GM12872 (cell line): Measurements from ENCODE around the gene GPR142.

Source experiments
- TF ChIP-seq, protein P1 (sequence below): IDR thresholded peaks from 3 replicates; pipeline ENCODE4 v1.5.1; 2011; ENCODE audit warnings: low read depth, mild to moderate bottlenecking, low read length, moderate library complexity; ENCODE audit not compliant: insufficient read depth

Gene GPR142

GRCh38 chr17:74414510-74414909 is 47.2 kb downstream of the GPR142 start:
- TF ChIP-seq, protein P1, sequence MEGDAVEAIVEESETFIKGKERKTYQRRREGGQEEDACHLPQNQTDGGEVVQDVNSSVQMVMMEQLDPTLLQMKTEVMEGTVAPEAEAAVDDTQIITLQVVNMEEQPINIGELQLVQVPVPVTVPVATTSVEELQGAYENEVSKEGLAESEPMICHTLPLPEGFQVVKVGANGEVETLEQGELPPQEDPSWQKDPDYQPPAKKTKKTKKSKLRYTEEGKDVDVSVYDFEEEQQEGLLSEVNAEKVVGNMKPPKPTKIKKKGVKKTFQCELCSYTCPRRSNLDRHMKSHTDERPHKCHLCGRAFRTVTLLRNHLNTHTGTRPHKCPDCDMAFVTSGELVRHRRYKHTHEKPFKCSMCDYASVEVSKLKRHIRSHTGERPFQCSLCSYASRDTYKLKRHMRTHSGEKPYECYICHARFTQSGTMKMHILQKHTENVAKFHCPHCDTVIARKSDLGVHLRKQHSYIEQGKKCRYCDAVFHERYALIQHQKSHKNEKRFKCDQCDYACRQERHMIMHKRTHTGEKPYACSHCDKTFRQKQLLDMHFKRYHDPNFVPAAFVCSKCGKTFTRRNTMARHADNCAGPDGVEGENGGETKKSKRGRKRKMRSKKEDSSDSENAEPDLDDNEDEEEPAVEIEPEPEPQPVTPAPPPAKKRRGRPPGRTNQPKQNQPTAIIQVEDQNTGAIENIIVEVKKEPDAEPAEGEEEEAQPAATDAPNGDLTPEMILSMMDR, result no peak

DNA sequence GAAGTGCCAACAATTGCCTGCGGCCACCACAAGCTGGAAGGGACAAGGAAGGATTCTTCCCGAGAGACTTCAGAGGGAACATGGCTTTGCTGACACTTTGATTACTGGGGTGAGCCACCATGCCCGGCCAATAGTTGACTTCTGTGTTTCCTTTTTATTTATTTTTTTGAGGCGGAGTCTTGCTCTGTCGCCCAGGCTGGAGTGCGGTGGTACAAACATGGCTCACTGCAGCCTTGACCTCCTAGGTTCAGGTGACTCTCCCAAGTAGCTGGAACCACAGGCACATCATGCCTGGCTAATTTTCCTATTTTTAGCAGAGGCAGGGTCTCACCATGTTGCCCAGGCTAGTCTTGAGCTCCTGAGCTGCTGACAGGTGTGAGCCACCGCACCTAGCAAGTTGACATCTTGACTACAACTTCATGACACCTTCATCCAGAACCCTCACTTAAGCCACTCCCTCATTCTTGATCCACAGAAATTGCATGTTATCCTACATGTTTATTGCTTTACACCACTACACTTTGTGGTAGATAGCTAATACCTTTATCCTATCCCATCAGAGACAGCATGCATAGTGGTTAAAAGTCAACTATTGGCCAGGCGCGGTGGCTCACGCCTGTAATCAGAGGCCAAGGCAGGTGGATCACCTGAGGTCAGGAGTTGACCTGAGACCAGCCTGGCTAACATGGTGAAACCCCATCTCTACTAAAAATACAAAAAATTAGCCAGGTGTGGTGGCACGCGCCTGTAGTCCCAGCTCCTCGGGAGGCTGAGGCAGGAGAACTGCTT is 48.5 kb downstream of the GPR142 start:
- TF ChIP-seq, protein P1, result no peak

DNA sequence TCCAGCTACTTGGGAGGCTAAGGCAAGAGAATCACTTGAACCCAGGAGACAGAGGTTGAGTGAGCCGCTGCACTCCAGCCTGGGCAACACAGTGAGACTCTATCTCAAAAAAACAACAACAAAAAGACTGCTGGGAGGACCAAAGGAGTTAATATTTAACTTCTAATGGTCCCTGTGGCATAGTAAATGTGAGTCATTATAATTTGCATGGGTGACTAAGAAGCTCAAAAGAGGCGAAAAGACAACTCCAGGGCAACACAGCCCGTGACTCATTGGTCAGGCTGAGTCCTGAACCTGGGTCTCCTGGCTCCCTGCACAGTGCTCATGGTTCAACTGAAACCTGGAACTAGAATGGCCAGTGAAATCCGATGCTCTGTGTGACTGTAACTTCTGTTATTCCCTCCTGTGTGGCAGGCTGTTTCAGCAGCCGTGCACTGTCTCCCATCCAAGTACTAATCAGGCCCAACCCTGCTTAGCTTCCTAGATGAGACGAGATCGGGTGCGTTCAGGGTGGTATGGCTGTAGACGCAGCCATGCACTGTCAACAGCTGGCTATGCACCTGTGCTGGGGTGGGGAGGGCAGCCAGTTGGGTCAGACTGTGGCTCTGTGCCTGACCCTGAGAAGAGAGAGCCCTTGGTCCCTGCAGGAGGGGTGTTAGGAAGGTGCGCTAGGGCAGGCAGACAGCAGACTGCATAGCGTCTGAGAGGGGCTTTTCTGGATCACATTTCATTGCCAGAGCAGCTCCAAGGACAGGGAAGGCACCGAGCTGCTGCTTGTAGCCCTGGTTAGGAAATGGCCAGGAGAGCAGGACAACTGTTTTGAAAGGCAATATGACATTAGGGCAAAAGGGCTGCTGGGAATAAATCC is 50.1 kb downstream of the GPR142 start:
- TF ChIP-seq, protein P1, result no peak

DNA sequence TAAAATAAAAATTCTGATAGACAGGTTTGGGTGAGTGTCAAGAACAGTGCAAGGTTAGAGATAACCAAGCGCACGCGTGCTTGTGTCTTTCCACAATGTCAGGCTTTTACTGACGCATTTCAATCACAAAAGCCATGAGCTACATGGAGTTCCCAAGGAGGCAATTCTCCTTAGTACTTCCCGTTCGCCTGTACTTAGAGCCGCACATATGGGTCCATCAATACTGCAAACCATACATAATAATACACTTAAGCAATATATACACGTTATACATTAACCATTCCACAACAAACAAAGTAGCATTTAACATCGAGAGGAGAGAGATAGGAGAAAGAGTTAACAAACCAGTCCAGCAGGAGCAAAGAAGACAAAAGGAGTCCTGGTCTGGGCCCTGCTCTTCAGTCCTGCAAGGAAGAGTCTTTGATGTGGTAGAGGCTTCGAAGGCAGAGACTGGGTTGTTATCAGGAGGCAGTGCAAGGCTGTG is 52.7 kb downstream of the GPR142 start:
- TF ChIP-seq, protein P1, result no peak
